ENCODE results near the gene VTCN1.
"Not testable (repeated sequence)": the region's sequence is repeated elsewhere in the genome, so short reads cannot be mapped to it uniquely, and the experiment has no call there.

Gene VTCN1

GRCh38 chr1:117101858-117102257, 108.9 kb downstream of the VTCN1 start:
- in situ Hi-C loops (cut with MboI; ENCODE audit: low sequenced_read_pairs): not testable (repeated sequence)

GRCh38 chr1:117101334-117101733, 109.4 kb downstream of the VTCN1 start:
- in situ Hi-C loops (cut with MboI; ENCODE audit: low sequenced_read_pairs): no loop called here

- in situ Hi-C loops (cut with MboI; ENCODE audit: low sequenced_read_pairs): no loop called here
Measured at GRCh38 chr1:117098287-117098890, 112.3 kb downstream of the VTCN1 start.

GRCh38 chr1:117097443-117097842, 113.3 kb downstream of the VTCN1 start:
- in situ Hi-C loops (cut with MboI; ENCODE audit: low sequenced_read_pairs): no loop called here

- in situ Hi-C loops (cut with MboI; ENCODE audit: low sequenced_read_pairs): no loop called here
Measured at GRCh38 chr1:117096951-117097408, 113.7 kb downstream of the VTCN1 start.

GRCh38 chr1:117094841-117095604, 115.7 kb downstream of the VTCN1 start:
- in situ Hi-C loops (cut with MboI; ENCODE audit: low sequenced_read_pairs): no loop called here

- in situ Hi-C loops (cut with MboI; ENCODE audit: low sequenced_read_pairs): no loop called here
Measured at GRCh38 chr1:117093870-117094621, 116.7 kb downstream of the VTCN1 start.
